ENCODE results near the gene ZNF837.

ZNF837 gene

DNA sequence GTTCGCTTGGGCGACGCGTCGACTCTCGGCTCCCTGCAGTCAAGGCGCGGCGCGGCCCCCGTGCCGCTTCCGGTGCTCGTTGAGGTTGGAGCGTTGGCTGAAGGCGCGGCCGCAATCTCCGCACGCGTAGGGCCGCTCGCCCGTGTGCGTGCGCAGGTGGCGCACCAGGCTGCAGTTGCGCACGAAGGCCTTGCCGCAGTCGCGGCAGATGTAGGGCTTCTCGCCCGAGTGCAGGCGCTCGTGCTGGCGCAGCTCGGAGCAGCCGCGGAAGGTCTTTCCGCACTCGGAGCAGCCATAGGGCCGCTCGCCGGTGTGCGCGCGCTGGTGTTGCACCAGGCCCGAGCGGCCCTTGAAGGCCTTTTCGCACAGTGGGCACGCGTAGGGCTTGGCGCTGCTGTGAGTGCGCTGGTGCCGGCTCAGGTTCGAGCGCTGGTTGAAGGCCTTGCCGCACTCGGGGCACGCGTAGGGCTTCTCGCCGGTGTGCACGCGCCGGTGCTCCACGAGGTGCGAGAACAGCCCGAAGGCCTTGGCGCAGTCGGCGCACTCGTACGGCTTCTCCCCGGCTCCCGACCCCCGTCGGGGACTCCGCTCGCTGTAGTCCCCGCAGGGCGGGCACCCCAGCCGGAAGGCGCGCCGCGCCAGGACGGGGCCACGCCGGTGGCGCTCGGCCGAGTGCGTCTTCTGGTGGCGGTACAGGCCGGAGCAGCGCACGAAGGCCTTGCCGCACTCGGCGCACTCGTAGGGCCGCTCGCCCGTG, 13.0 kb downstream of the ZNF837 start:
- no peaks in the 10 kb centered on the region for H3K9me3 ChIP-seq (ENCODE audit: control insufficient read depth, insufficient read depth, low read depth, low read length)
- H3K4me1 ChIP-seq (ENCODE audit: control insufficient read depth, insufficient read depth, low read length): no peaks in the 10 kb centered on the region
- ChIA-PET CTCF (no interaction called here), POLR2A (interaction anchor here (0.9 kb wide), 1 partner anchor 12 kb away, joined by 3 read pairs; no protein-coding TSS in a partner anchor)
- H3K27ac ChIP-seq (ENCODE audit: extremely low read depth, low read depth, low read length): no peak overlapping the region
- no peaks in the 10 kb centered on the region for H3K36me3 ChIP-seq (ENCODE audit: control insufficient read depth in 2 of 2, insufficient read depth in 1 of 2, low read length in 2 of 2)
- no peak for TF ChIP-seq ZNF830 (tag by site-specific recombination; IDR thresholded peaks at IDR 0.05; ENCODE audit: low read depth)
- peak; percentile 98 for TF ChIP-seq ZNF837 (tag by site-specific recombination; IDR thresholded peaks at IDR 0.05)
- H3K4me3 ChIP-seq (ENCODE audit: low read depth, low read length): no peak overlapping the region

GRCh38 chr19:58366585-58367430, 14.0 kb downstream of the ZNF837 start:
- Histone ChIP-seq H3K4me3 (ENCODE audit: low read depth, low read length) (no peak overlapping the region), H3K4me1 (ENCODE audit: control insufficient read depth, insufficient read depth, low read length) (no peaks in the 10 kb centered on the region), H3K9me3 (ENCODE audit: control insufficient read depth, insufficient read depth, low read depth, low read length) (no peaks in the 10 kb centered on the region), H3K27ac (ENCODE audit: extremely low read depth, low read depth, low read length) (no peak overlapping the region), H3K36me3 (ENCODE audit: control insufficient read depth in 2 of 2, insufficient read depth in 1 of 2, low read length in 2 of 2) (no peaks in the 10 kb centered on the region)
- POLR2A ChIA-PET: interaction anchor here (0.9 to 1.8 kb wide), 2 partner anchors 13 to 153 kb away, joined by 3 to 5 read pairs; partner anchors contain the start of gene ZBTB45
- CTCF ChIA-PET: interaction anchor here (0.6 kb wide), 1 partner anchor 190 kb away, joined by 3 read pairs; no protein-coding TSS in a partner anchor
- TF ChIP-seq ZNF148 (tag by site-specific recombination; IDR thresholded peaks at IDR 0.05; ENCODE audit: borderline replicate concordance): no peak
- TF ChIP-seq, protein P1, sequence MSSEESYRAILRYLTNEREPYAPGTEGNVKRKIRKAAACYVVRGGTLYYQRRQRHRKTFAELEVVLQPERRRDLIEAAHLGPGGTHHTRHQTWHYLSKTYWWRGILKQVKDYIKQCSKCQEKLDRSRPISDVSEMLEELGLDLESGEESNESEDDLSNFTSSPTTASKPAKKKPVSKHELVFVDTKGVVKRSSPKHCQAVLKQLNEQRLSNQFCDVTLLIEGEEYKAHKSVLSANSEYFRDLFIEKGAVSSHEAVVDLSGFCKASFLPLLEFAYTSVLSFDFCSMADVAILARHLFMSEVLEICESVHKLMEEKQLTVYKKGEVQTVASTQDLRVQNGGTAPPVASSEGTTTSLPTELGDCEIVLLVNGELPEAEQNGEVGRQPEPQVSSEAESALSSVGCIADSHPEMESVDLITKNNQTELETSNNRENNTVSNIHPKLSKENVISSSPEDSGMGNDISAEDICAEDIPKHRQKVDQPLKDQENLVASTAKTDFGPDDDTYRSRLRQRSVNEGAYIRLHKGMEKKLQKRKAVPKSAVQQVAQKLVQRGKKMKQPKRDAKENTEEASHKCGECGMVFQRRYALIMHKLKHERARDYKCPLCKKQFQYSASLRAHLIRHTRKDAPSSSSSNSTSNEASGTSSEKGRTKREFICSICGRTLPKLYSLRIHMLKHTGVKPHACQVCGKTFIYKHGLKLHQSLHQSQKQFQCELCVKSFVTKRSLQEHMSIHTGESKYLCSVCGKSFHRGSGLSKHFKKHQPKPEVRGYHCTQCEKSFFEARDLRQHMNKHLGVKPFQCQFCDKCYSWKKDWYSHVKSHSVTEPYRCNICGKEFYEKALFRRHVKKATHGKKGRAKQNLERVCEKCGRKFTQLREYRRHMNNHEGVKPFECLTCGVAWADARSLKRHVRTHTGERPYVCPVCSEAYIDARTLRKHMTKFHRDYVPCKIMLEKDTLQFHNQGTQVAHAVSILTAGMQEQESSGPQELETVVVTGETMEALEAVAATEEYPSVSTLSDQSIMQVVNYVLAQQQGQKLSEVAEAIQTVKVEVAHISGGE (tag by site-specific recombination; conservative IDR thresholded peaks at IDR 0.05; ENCODE audit: low read depth): 0 out of 2 replicates have a peak, but pooled peaks have one; percentile 13

DNA sequence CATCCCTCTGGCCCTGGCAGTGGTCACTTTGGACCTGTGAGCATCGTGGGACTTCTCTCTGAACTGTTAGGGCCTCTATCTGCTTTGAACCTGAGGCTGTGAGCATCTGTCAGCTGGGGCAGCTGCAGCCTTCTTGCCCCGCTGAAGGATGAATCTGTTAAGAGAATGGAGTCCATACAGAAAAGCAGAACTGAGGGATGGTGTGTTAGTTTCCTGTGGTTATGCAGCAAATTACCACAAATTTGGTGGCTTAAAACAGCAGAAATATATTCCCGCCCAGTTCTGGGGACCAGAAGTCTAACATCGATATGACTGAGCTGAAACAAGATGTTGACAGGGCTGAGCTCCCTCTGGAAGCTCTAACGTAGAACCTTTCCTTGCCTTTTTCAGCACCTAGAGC, 16.7 kb downstream of the ZNF837 start:
- no peaks in the 10 kb centered on the region for H3K4me1 ChIP-seq (ENCODE audit: control insufficient read depth, insufficient read depth, low read length)
- H3K27ac ChIP-seq (ENCODE audit: extremely low read depth, low read depth, low read length): no peak overlapping the region
- H3K9me3 ChIP-seq (ENCODE audit: control insufficient read depth, insufficient read depth, low read depth, low read length): no peaks in the 10 kb centered on the region
- H3K36me3 ChIP-seq (ENCODE audit: control insufficient read depth in 2 of 2, insufficient read depth in 1 of 2, low read length in 2 of 2): no peaks in the 10 kb centered on the region; a peak in 1 of 3 replicates
- ChIA-PET POLR2A (interaction anchor here (0.5 to 3.2 kb wide), 10 partner anchors 8 to 202 kb away, joined by 3 to 35 read pairs (median 8); partner anchors contain the start of genes CHMP2A, ZBTB45, ZNF584 and ZNF8), CTCF (interaction anchor here (0.6 kb wide), 2 partner anchors 37 to 45 kb away, joined by 4 to 5 read pairs; partner anchors contain the start of genes ZNF584 and ZSCAN22)
- no peak overlapping the region for H3K4me3 ChIP-seq (ENCODE audit: low read depth, low read length)
- TF ChIP-seq, protein P2, sequence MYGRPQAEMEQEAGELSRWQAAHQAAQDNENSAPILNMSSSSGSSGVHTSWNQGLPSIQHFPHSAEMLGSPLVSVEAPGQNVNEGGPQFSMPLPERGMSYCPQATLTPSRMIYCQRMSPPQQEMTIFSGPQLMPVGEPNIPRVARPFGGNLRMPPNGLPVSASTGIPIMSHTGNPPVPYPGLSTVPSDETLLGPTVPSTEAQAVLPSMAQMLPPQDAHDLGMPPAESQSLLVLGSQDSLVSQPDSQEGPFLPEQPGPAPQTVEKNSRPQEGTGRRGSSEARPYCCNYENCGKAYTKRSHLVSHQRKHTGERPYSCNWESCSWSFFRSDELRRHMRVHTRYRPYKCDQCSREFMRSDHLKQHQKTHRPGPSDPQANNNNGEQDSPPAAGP (tag by site-specific recombination; IDR thresholded peaks at IDR 0.05): no peak
- TF ChIP-seq ZEB2 (tag by site-specific recombination; IDR thresholded peaks at IDR 0.05) (no peak), AEBP2 (tag by site-specific recombination; IDR thresholded peaks at IDR 0.05; ENCODE audit: borderline replicate concordance) (no peak), ZSCAN18 (tag by site-specific recombination; IDR thresholded peaks at IDR 0.05) (no peak), ZNF362 (tag by site-specific recombination; IDR thresholded peaks at IDR 0.05) (no peak), ZNF639 (tag by site-specific recombination; IDR thresholded peaks at IDR 0.05) (no peak), ZIC2 (tag by site-specific recombination; IDR thresholded peaks at IDR 0.05) (no peak), GFI1B (tag by site-specific recombination; IDR thresholded peaks at IDR 0.05) (no peak), ZNF202 (tag by site-specific recombination; IDR thresholded peaks at IDR 0.05; ENCODE audit: borderline replicate concordance) (no peak), ZNF701 (tag by site-specific recombination; IDR thresholded peaks at IDR 0.05) (no peak)

Measured in HEK293 (cell line).